IPS DF 6.9 (cell line): Measurements from ENCODE around the gene TNIP3.

Experiments
- DNase-seq: peaks from one replicate; pipeline ENCODE4 v3.0.0-alpha.2; 2013; ENCODE audit warnings: low read depth, low spot score
- H3K27ac ChIP-seq: one replicate; pipeline ENCODE4 v1.5.1; 2013; ENCODE audit warnings: low read length, control low read depth
- H3K27me3 ChIP-seq: 2 replicates; pipeline ENCODE4 v1.6.1; 2013; ENCODE audit warnings: mild to moderate bottlenecking, low read length; ENCODE audit not compliant: control insufficient read depth, insufficient read depth
- H3K36me3 ChIP-seq: 2 replicates; pipeline ENCODE4 v1.6.1; 2013; ENCODE audit warnings: low read length; ENCODE audit not compliant: control insufficient read depth, insufficient read depth
- H3K4me1 ChIP-seq: 2 replicates; pipeline ENCODE4 v1.6.1; 2013; ENCODE audit warnings: low read length; ENCODE audit not compliant: control insufficient read depth, insufficient read depth
- H3K4me3 ChIP-seq: 2 replicates; pipeline ENCODE4 v1.5.1; 2013; ENCODE audit warnings: mild to moderate bottlenecking, low read length
- H3K9me3 ChIP-seq: 2 replicates; pipeline ENCODE4 v1.6.1; 2013; ENCODE audit warnings: low read length, inconsistent platforms; ENCODE audit not compliant: control insufficient read depth, insufficient read depth
- WGBS: extraction: QIAGEN DNeasy Blood & Tissue Kit; methylation state at CpG from one replicate; pipeline ENCODE4 v1.1.7; 2013; ENCODE audit warnings: mixed read lengths, missing lambda C conversion rate; ENCODE audit not compliant: insufficient read length, insufficient coverage; 5-methylcytosine and 5-hydroxymethylcytosine counted together

TNIP3 gene

DNA sequence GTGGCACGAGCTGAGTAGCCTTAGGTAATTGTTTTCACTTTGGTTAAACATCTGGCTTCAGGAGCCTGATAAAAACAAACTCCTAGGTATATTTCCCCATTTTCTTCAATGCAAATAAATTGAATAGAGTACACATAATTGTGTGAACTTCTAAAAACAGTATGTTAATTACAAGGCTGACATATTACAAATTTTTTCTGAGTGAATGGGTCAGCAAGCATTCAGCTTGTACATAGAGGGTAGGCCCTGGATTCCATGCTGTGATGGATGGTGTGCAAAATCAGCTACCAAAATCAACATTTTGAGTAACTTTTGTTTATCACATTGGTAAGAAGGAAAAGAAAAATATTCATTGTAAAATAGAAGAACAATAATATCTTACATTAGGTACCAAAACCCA lies 12.2 kb downstream of the TNIP3 start:
- DNase-seq = no peak
- no CpG with 5 or more reads among the region's 1 CpG for WGBS

DNA sequence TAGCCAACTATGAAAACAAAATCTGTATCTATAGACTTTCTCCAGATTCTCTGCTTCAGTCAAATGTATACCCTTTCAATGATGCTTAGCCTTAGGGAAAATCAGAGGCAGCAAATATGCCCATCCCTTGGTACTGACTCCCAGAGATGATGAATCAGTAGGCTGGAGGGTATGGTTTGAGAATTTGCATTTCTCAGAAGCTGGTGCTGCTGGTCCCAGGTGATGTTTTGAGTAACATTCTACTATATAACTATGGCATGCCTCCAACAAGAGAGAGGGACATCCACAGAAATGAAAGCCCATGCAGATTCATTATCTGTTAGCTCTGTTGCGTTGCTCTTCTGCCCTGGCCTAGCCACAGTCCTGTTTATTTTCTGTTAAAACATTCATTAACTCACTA lies 13.6 kb downstream of the TNIP3 start:
- no peak overlapping the region for H3K4me3 ChIP-seq
- no peak for DNase-seq
- no peaks in the 10 kb centered on the region for H3K36me3 ChIP-seq
- H3K9me3 ChIP-seq = no peaks in the 10 kb centered on the region
- no CpG with 5 or more reads among the region's 1 CpG for WGBS
- no peak overlapping the region for H3K27ac ChIP-seq
- no peaks in the 10 kb centered on the region for H3K27me3 ChIP-seq
- H3K4me1 ChIP-seq = no peaks in the 10 kb centered on the region

More for the DNA sequence above, 12.2 kb downstream of the TNIP3 start:
- Histone ChIP-seq H3K36me3 (no peaks in the 10 kb centered on the region), H3K27ac (no peak overlapping the region), H3K4me1 (no peaks in the 10 kb centered on the region), H3K27me3 (no peaks in the 10 kb centered on the region), H3K9me3 (no peaks in the 10 kb centered on the region), H3K4me3 (no peak overlapping the region)

- no CpG with 5 or more reads among the region's 4 CpGs for WGBS
- no peak for DNase-seq
- H3K4me3 ChIP-seq = no peak overlapping the region
- H3K4me1 ChIP-seq = no peaks in the 10 kb centered on the region
- H3K27ac ChIP-seq = no peak overlapping the region
- no peaks in the 10 kb centered on the region for H3K9me3 ChIP-seq
- H3K36me3 ChIP-seq = no peaks in the 10 kb centered on the region
- H3K27me3 ChIP-seq = no peaks in the 10 kb centered on the region
Observed at GRCh38 chr4:121150003-121150402, 14.1 kb downstream of the TNIP3 start.

DNA sequence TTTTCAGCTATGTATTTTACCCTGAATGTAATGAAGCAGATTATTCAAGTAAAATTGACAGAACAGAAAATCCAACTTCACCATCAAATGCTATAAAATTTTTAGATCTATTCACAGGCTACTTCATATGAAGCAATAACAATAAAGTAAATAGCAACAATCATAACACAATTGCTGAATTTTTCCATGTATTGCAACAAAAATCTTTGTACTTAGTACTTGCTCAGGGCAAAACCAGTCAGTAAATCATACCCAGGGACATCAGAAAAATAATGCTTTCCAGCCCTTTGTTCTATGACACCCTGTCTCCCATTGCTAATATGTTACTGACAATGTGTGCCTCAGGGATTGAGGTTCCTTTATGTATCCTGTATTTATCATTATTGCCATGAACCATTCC lies 15.5 kb downstream of the TNIP3 start:
- no peaks in the 10 kb centered on the region for H3K4me1 ChIP-seq
- H3K27me3 ChIP-seq = no peaks in the 10 kb centered on the region
- no peaks in the 10 kb centered on the region for H3K36me3 ChIP-seq
- no peak overlapping the region for H3K27ac ChIP-seq
- H3K9me3 ChIP-seq = no peaks in the 10 kb centered on the region
- no peak overlapping the region for H3K4me3 ChIP-seq
- DNase-seq = no peak

DNA sequence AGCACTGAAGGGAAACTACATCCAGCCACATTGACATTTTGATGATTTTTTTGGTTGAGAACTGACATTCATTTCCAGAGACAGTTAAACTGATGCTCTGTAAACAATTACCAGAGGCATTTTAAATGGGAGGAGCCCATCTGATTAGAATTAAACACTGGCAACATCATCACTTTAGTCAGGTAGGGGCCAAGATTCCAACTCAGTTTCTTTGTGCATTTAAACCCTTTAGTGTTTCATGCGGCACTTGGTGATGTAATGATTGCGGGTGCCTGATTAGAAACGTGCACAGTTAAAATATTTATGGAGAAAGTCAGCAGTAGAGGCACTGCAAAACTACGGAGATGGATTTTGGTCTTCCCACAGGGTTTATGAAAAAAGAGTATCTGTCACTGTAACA lies 16.1 kb downstream of the TNIP3 start:
- Histone ChIP-seq H3K9me3 (no peaks in the 10 kb centered on the region), H3K4me1 (no peaks in the 10 kb centered on the region), H3K27ac (no peak overlapping the region), H3K36me3 (no peaks in the 10 kb centered on the region), H3K4me3 (no peak overlapping the region), H3K27me3 (no peaks in the 10 kb centered on the region)
- no CpG with 5 or more reads among the region's 4 CpGs for WGBS
- no peak for DNase-seq

- H3K4me3 ChIP-seq = no peak overlapping the region
- WGBS = no CpG with 5 or more reads among the region's 1 CpG
- no peaks in the 10 kb centered on the region for H3K27me3 ChIP-seq
- no peaks in the 10 kb centered on the region for H3K9me3 ChIP-seq
- no peak for DNase-seq
- no peak overlapping the region for H3K27ac ChIP-seq
- no peaks in the 10 kb centered on the region for H3K36me3 ChIP-seq
- H3K4me1 ChIP-seq = no peaks in the 10 kb centered on the region
Observed at GRCh38 chr4:121146530-121146929, 17.6 kb downstream of the TNIP3 start.

GRCh38 chr4:121145430-121145829 lies 18.7 kb downstream of the TNIP3 start:
- Histone ChIP-seq H3K27me3 (no peaks in the 10 kb centered on the region), H3K27ac (no peak overlapping the region), H3K4me3 (no peak overlapping the region), H3K36me3 (no peaks in the 10 kb centered on the region), H3K4me1 (no peaks in the 10 kb centered on the region), H3K9me3 (no peaks in the 10 kb centered on the region)
- WGBS = no CpG with 5 or more reads among the region's 1 CpG
- DNase-seq = no peak

DNA sequence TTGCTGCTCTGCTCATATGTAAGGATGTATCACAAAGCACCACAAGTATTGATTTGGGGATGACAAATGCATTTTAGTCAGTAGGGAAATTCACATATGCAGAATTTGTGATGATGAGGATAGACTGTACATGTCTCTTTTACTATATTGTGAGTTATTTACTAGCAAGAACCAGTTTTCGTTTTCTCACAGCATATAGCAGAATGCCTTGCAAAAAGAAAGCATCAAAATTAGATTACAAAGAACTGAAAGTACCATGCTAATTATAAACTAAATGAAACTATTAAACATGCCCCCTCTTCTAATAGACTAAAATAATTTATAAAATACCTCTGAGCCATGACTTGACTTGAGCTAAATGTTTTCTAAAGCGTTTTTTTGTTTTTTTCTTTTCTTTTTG lies 20.1 kb downstream of the TNIP3 start:
- Histone ChIP-seq H3K4me3 (no peak overlapping the region), H3K36me3 (no peaks in the 10 kb centered on the region), H3K27me3 (no peaks in the 10 kb centered on the region), H3K27ac (no peak overlapping the region), H3K4me1 (no peaks in the 10 kb centered on the region), H3K9me3 (no peaks in the 10 kb centered on the region)
- no CpG with 5 or more reads among the region's 2 CpGs for WGBS
- no peak for DNase-seq

- Histone ChIP-seq H3K9me3 (no peaks in the 10 kb centered on the region), H3K4me3 (no peak overlapping the region), H3K4me1 (no peaks in the 10 kb centered on the region), H3K36me3 (no peaks in the 10 kb centered on the region), H3K27me3 (no peaks in the 10 kb centered on the region), H3K27ac (no peak overlapping the region)
- DNase-seq = no peak
Observed at GRCh38 chr4:121143131-121143530, 21.0 kb downstream of the TNIP3 start.

DNA sequence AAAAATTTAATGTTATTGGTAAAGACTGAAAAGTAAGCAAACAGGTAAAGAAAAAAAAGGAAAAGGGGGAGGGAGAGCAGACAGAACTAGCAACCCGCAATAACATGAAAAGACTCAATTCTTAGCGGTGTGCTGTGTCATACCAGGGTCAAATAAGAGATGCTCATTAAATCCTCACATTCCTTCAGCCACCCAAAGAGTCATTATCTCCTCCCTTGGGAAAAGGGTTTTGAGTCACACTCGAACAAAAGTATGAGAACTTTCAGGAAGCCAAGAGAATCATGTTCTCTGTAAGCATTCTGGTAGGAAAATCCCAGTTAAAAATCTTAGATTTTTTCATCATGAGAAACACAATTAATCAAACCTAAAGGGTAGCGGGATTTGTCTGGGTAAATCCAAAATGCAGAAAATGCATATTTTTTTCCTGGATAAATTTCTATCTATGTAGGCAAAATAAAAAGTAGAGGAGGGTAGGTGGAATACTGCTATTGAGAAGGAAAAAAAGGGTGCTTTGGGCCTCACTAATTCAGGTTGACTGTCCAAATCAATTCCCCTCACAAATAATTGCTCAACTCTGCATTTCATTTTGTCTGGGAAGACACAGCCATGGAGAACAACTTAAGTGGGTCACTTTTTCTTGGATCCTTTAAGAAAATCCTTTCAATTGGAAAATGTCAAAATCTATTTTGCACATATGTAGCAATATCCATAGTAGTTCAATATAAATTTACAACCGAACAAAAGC lies 23.2 kb downstream of the TNIP3 start:
- no peak overlapping the region for H3K27ac ChIP-seq
- no peak overlapping the region for H3K4me3 ChIP-seq
- H3K9me3 ChIP-seq = no peaks in the 10 kb centered on the region
- no peaks in the 10 kb centered on the region for H3K36me3 ChIP-seq
- H3K27me3 ChIP-seq = no peaks in the 10 kb centered on the region
- no peaks in the 10 kb centered on the region for H3K4me1 ChIP-seq
- 100% methylated on average over 1 of the region's 5 CpGs for WGBS
- no peak for DNase-seq

DNA sequence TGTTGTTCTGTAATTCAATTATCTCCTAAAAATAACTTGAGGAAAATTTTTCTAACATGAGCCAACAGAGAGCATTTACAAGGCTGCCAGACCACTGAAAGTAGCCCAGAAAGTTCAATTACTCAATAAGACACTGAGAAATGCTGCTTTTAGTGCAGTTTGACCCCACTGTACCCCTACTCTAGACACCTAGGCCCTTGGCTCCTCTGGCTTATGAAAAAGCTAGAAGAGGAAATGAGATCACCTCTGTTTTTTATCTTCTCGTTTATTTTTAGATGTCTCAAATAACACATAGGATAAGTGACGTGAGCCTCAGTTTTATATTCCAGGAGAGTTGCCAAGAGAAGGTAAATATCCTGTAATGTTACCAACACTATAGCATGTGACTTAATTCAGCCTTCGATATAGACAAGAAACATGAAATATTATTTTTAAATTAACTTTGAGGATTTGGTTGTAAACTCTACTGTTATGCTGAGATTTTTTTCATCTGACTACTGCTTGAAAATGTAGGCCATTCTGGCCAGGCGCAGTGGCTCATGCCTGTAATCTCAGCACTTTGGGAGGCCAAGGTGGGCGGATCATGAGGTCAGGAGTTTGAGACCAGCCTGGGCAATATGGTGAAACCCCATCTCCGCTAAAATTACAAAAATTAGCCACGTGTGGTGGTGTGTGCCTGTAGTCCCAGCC lies 24.4 kb downstream of the TNIP3 start:
- H3K27me3 ChIP-seq = no peaks in the 10 kb centered on the region
- DNase-seq = no peak
- no peaks in the 10 kb centered on the region for H3K9me3 ChIP-seq
- H3K4me1 ChIP-seq = no peaks in the 10 kb centered on the region
- no peak overlapping the region for H3K27ac ChIP-seq
- no peaks in the 10 kb centered on the region for H3K36me3 ChIP-seq
- no peak overlapping the region for H3K4me3 ChIP-seq
- WGBS = no CpG with 5 or more reads among the region's 7 CpGs
